ENCODE measurements around the gene UBE3C. TPM values are rescaled to one million over a fixed set of nuclear protein-coding genes. Genes with fewer than 3 reads are reported as not detected.

The UBE3C gene
- total RNA-seq, 1 donor from 2014 or later = 65.3 TPM

- intact Hi-C loops (cut with micrococcal nuclease) = no loop called here
- POLR2A ChIA-PET = no interaction called here
- Mint-ChIP-seq H3K4me3 (no peak overlapping the region), H3K4me1 (peaks cover 48% of the 10 kb centered on the region), H3K36me3 (ENCODE audit: low read depth) (peaks cover 22% of the 10 kb centered on the region), H3K9me3 (no peaks in the 10 kb centered on the region), H3K27ac (no peak overlapping the region), H3K27me3 (no peaks in the 10 kb centered on the region)
- ATAC-seq (ENCODE audit: low read depth) (no peak), DNase-seq (no peak)
- TF ChIP-seq CTCF (IDR thresholded peaks at IDR 0.05) = no peak
- CTCF ChIA-PET = no interaction called here
Observed at GRCh38 chr7:157150882-157151281, 12.2 kb downstream of the UBE3C start.

GRCh38 chr7:157151626-157152339 lies 13.1 kb downstream of the UBE3C start:
- Mint-ChIP-seq H3K27ac (no peak overlapping the region), H3K4me3 (no peak overlapping the region), H3K4me1 (peaks cover 50% of the 10 kb centered on the region), H3K36me3 (ENCODE audit: low read depth) (peaks cover 22% of the 10 kb centered on the region), H3K9me3 (no peaks in the 10 kb centered on the region), H3K27me3 (no peaks in the 10 kb centered on the region)
- ATAC-seq (ENCODE audit: low read depth) = no peak
- POLR2A ChIA-PET = no interaction called here
- no peak for DNase-seq
- TF ChIP-seq CTCF (IDR thresholded peaks at IDR 0.05) = no peak
- CTCF ChIA-PET = no interaction called here
- intact Hi-C loops (cut with micrococcal nuclease) = no loop called here

GRCh38 chr7:157152391-157152937 lies 13.7 kb downstream of the UBE3C start:
- DNase-seq (no peak), ATAC-seq (ENCODE audit: low read depth) (no peak)
- H3K4me3 Mint-ChIP-seq = no peak overlapping the region
- no peak overlapping the region for H3K27ac Mint-ChIP-seq
- H3K27me3 Mint-ChIP-seq = no peaks in the 10 kb centered on the region
- peaks cover 47% of the 10 kb centered on the region for H3K4me1 Mint-ChIP-seq
- TF ChIP-seq CTCF (IDR thresholded peaks at IDR 0.05) = no peak
- H3K36me3 Mint-ChIP-seq (ENCODE audit: low read depth) = peaks cover 21% of the 10 kb centered on the region
- intact Hi-C loops (cut with micrococcal nuclease) = no loop called here
- ChIA-PET POLR2A (no interaction called here), CTCF (no interaction called here)
- no peaks in the 10 kb centered on the region for H3K9me3 Mint-ChIP-seq

- Mint-ChIP-seq H3K36me3 (ENCODE audit: low read depth) (peaks cover 17% of the 10 kb centered on the region), H3K9me3 (no peaks in the 10 kb centered on the region), H3K27ac (no peak overlapping the region), H3K4me3 (no peak overlapping the region), H3K27me3 (no peaks in the 10 kb centered on the region), H3K4me1 (peaks cover 45% of the 10 kb centered on the region)
- intact Hi-C loops (cut with micrococcal nuclease) = no loop called here
- ATAC-seq (ENCODE audit: low read depth) (no peak), DNase-seq (no peak)
- POLR2A ChIA-PET = no interaction called here
- TF ChIP-seq CTCF (IDR thresholded peaks at IDR 0.05) = no peak
- CTCF ChIA-PET = no interaction called here
Observed at GRCh38 chr7:157153260-157153659, 14.5 kb downstream of the UBE3C start.

- H3K27ac Mint-ChIP-seq = no peak overlapping the region
- peaks cover 42% of the 10 kb centered on the region for H3K4me1 Mint-ChIP-seq
- H3K9me3 Mint-ChIP-seq = no peaks in the 10 kb centered on the region
Observed at GRCh38 chr7:157155959-157156358, 17.2 kb downstream of the UBE3C start.

More at GRCh38 chr7:157155959-157156358, 17.2 kb downstream of the UBE3C start:
- DNase-seq (no peak), ATAC-seq (ENCODE audit: low read depth) (no peak)
- ChIA-PET CTCF (no interaction called here), POLR2A (interaction anchor here (0.7 kb wide), 1 partner anchor 13 kb away, joined by 3 read pairs; no protein-coding TSS in a partner anchor)
- TF ChIP-seq CTCF (IDR thresholded peaks at IDR 0.05) = no peak
- no peak overlapping the region for H3K4me3 Mint-ChIP-seq
- H3K27me3 Mint-ChIP-seq = no peaks in the 10 kb centered on the region
- H3K36me3 Mint-ChIP-seq (ENCODE audit: low read depth) = peaks cover 17% of the 10 kb centered on the region
- intact Hi-C loops (cut with micrococcal nuclease) = no loop called here

All from activated B cell treated with CpG ODN at 0.5 μM for 24 hours (primary cell).